WTC11 (cell line): ENCODE measurements around the gene IFIT5.

Experiments
- CREB1 ChIP-seq: sonication (generic); formaldehyde crosslinking; IDR thresholded peaks from 2 replicates; pipeline ENCODE4 v1.8.0; 2023; ENCODE audit warnings: mild to moderate bottlenecking, missing genetic modification reagents
- ETV6 ChIP-seq: sonication (generic); formaldehyde crosslinking; IDR thresholded peaks from 2 replicates; pipeline ENCODE4 v1.8.1; 2022; ENCODE audit warnings: mild to moderate bottlenecking, missing genetic modification reagents
- FOXP1 ChIP-seq: sonication (generic); formaldehyde crosslinking; IDR thresholded peaks from 2 replicates; pipeline ENCODE4 v1.8.0; 2022; ENCODE audit warnings: missing genetic modification reagents, mild to moderate bottlenecking, moderate library complexity, borderline replicate concordance
- PRRX2 ChIP-seq: fragments of 250-450 bp; sonication (Bioruptor Pico); IDR thresholded peaks from 2 replicates; pipeline ENCODE4 v1.8.0; 2021; ENCODE audit warnings: mild to moderate bottlenecking
- SMAD3 ChIP-seq: sonication (generic); formaldehyde crosslinking; IDR thresholded peaks from 2 replicates; pipeline ENCODE4 v1.8.0; 2022; ENCODE audit warnings: missing genetic modification reagents, mild to moderate bottlenecking, borderline replicate concordance
- SMAD4 ChIP-seq: sonication (generic); formaldehyde crosslinking; IDR thresholded peaks from 2 replicates; pipeline ENCODE4 v1.8.0; 2022; ENCODE audit warnings: mild to moderate bottlenecking, missing genetic modification reagents
- SP1 ChIP-seq: sonication (generic); formaldehyde crosslinking; conservative IDR thresholded peaks from 2 replicates; pipeline ENCODE4 v1.8.1; 2022; ENCODE audit warnings: missing genetic modification reagents
- TEAD1 ChIP-seq: sonication (generic); formaldehyde crosslinking; IDR thresholded peaks from 2 replicates; pipeline ENCODE4 v1.8.0; 2022; ENCODE audit warnings: mild to moderate bottlenecking, missing genetic modification reagents
- TEAD4 ChIP-seq: sonication (generic); formaldehyde crosslinking; IDR thresholded peaks from 2 replicates; pipeline ENCODE4 v1.8.0; 2022; ENCODE audit warnings: mild to moderate bottlenecking, missing genetic modification reagents
- TF ChIP-seq, protein P1 (sequence below): sonication (generic); formaldehyde crosslinking; IDR thresholded peaks from 2 replicates; pipeline ENCODE4 v1.8.1; 2022; ENCODE audit warnings: low read depth, mild to moderate bottlenecking, moderate library complexity, missing genetic modification reagents, borderline replicate concordance
- TF ChIP-seq, protein P2 (sequence below): fragments of 200-600 bp; IDR thresholded peaks from 2 replicates; pipeline ENCODE4 v1.8.0; 2022; ENCODE audit warnings: antibody characterized with exemption
- TF ChIP-seq, protein P3 (sequence below): fragments of 250-450 bp; sonication (Bioruptor Pico); IDR thresholded peaks from 2 replicates; pipeline ENCODE4 v1.9.0; 2021; ENCODE audit warnings: mild to moderate bottlenecking, borderline replicate concordance
- TF ChIP-seq, protein P4 (sequence below): sonication (generic); formaldehyde crosslinking; IDR thresholded peaks from 2 replicates; pipeline ENCODE4 v1.8.0; 2022; ENCODE audit warnings: mild to moderate bottlenecking, missing genetic modification reagents

DNA sequence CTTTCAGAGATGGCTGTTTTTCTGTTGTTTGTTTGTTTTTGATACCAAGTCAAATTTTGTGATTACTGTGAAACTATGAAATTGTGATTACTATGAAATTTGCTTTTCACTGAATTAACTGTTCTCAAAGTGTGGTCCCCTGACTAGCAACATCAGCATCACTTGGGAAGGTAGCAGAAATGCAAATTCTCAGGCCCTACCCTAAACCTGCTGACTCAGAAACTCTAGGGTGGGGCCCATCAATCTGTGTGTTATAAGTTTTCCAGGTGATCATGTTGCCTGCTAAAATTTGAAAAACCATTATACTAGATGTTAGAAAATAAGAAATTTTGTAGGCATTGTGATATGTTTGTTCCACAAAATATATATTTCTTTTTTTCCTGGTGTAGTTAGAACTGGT lies 35.3 kb upstream of the IFIT5 start:
- TF ChIP-seq, protein P1, sequence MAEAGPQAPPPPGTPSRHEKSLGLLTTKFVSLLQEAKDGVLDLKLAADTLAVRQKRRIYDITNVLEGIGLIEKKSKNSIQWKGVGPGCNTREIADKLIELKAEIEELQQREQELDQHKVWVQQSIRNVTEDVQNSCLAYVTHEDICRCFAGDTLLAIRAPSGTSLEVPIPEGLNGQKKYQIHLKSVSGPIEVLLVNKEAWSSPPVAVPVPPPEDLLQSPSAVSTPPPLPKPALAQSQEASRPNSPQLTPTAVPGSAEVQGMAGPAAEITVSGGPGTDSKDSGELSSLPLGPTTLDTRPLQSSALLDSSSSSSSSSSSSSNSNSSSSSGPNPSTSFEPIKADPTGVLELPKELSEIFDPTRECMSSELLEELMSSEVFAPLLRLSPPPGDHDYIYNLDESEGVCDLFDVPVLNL (CRISPR knock-in tag): no peak
- TF ChIP-seq TEAD1 (CRISPR knock-in tag) (no peak), SMAD3 (CRISPR knock-in tag) (no peak), PRRX2 (CRISPR knock-in tag) (no peak), FOXP1 (CRISPR knock-in tag) (no peak), SP1 (no peak), CREB1 (CRISPR knock-in tag) (no peak), TEAD4 (no peak), ETV6 (CRISPR knock-in tag) (no peak), SMAD4 (CRISPR knock-in tag) (no peak)
- TF ChIP-seq, protein P2, sequence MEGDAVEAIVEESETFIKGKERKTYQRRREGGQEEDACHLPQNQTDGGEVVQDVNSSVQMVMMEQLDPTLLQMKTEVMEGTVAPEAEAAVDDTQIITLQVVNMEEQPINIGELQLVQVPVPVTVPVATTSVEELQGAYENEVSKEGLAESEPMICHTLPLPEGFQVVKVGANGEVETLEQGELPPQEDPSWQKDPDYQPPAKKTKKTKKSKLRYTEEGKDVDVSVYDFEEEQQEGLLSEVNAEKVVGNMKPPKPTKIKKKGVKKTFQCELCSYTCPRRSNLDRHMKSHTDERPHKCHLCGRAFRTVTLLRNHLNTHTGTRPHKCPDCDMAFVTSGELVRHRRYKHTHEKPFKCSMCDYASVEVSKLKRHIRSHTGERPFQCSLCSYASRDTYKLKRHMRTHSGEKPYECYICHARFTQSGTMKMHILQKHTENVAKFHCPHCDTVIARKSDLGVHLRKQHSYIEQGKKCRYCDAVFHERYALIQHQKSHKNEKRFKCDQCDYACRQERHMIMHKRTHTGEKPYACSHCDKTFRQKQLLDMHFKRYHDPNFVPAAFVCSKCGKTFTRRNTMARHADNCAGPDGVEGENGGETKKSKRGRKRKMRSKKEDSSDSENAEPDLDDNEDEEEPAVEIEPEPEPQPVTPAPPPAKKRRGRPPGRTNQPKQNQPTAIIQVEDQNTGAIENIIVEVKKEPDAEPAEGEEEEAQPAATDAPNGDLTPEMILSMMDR: no peak
- TF ChIP-seq, protein P3, sequence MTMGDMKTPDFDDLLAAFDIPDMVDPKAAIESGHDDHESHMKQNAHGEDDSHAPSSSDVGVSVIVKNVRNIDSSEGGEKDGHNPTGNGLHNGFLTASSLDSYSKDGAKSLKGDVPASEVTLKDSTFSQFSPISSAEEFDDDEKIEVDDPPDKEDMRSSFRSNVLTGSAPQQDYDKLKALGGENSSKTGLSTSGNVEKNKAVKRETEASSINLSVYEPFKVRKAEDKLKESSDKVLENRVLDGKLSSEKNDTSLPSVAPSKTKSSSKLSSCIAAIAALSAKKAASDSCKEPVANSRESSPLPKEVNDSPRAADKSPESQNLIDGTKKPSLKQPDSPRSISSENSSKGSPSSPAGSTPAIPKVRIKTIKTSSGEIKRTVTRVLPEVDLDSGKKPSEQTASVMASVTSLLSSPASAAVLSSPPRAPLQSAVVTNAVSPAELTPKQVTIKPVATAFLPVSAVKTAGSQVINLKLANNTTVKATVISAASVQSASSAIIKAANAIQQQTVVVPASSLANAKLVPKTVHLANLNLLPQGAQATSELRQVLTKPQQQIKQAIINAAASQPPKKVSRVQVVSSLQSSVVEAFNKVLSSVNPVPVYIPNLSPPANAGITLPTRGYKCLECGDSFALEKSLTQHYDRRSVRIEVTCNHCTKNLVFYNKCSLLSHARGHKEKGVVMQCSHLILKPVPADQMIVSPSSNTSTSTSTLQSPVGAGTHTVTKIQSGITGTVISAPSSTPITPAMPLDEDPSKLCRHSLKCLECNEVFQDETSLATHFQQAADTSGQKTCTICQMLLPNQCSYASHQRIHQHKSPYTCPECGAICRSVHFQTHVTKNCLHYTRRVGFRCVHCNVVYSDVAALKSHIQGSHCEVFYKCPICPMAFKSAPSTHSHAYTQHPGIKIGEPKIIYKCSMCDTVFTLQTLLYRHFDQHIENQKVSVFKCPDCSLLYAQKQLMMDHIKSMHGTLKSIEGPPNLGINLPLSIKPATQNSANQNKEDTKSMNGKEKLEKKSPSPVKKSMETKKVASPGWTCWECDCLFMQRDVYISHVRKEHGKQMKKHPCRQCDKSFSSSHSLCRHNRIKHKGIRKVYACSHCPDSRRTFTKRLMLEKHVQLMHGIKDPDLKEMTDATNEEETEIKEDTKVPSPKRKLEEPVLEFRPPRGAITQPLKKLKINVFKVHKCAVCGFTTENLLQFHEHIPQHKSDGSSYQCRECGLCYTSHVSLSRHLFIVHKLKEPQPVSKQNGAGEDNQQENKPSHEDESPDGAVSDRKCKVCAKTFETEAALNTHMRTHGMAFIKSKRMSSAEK: no peak
- TF ChIP-seq, protein P4, sequence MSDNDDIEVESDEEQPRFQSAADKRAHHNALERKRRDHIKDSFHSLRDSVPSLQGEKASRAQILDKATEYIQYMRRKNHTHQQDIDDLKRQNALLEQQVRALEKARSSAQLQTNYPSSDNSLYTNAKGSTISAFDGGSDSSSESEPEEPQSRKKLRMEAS (CRISPR knock-in tag): no peak
